ENCODE results near the gene VPS13D.
A peak's percentile ranks its signal among the peaks of the same experiment; 100 is the strongest.
"Not testable (repeated sequence)": the region's sequence is repeated elsewhere in the genome, so short reads cannot be mapped to it uniquely, and the experiment has no call there.

The VPS13D gene

DNA sequence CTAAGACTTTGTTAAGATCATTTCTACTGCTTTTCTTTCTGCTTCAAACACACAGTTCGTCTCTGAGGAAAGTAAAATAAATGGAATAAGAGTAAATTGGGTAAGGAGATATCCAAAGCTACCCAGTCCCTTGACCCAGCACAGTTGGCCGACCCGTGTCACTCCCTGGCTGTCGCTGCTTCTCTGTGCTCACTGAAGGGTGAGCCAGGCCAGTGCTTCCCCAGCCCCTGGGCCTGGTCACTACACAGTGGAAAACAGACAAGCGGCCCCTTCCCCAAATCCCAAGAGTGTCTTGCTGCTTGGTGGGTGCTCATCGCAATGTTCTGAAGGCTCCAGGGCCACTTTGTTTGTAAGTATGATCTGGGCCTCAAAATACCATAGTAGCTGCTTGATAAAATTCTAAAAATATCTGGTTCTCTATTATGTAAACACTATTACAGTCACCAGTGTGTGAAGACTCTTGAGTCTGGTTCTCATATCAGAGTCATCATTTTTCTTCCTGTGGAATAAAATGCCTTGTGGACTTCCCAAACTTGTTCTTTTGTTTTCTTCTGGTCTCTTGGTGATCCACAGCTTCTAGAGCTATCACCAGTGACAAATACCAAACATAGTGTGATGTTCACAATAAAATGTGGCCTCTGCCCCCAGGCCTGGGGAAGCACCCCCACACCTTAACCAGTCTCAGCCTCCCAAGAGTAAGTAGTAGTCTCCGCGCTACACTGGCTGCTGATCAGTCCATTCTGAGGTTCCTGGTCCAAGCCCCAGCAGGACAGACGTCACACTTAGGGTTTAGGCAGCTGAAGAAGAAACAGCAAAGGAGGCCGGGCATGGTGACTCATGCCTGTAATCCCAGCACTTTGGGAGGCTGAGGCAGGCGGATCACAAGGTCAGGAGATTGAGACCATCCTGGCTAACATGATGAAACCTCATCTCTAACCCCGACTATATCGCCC is 282.0 kb downstream of the VPS13D start:
- no peak overlapping the region for H3K4me3 ChIP-seq (ENCODE audit: low read depth in 1 of 2, low read length in 2 of 2)
- H3K9me3 ChIP-seq (ENCODE audit: low read length), result no peaks in the 10 kb centered on the region
- no peak overlapping the region for H3K9ac ChIP-seq (ENCODE audit: low read length)
- no peaks in the 10 kb centered on the region for H3K27me3 ChIP-seq (ENCODE audit: control insufficient read depth in 1 of 2, insufficient read depth in 2 of 2, low read length in 2 of 2)
- H3K27ac ChIP-seq (ENCODE audit: low read depth, low read length), result peak overlapping the region; percentile 49
- H3K36me3 ChIP-seq (ENCODE audit: insufficient read depth, low read length), result peaks cover 6% of the 10 kb centered on the region
- peaks cover 14% of the 10 kb centered on the region for H3K4me1 ChIP-seq (ENCODE audit: insufficient read depth, low read length)

GRCh38 chr1:12513181-12513580 is 283.4 kb downstream of the VPS13D start:
- Histone ChIP-seq H3K27me3 (ENCODE audit: control insufficient read depth in 1 of 2, insufficient read depth in 2 of 2, low read length in 2 of 2) (no peaks in the 10 kb centered on the region), H3K9ac (ENCODE audit: low read length) (no peak overlapping the region), H3K9me3 (ENCODE audit: low read length) (no peaks in the 10 kb centered on the region), H3K36me3 (ENCODE audit: insufficient read depth, low read length) (peaks cover 5% of the 10 kb centered on the region), H3K4me3 (ENCODE audit: low read depth in 1 of 2, low read length in 2 of 2) (no peak overlapping the region), H3K27ac (ENCODE audit: low read depth, low read length) (no peak overlapping the region), H3K4me1 (ENCODE audit: insufficient read depth, low read length) (peaks cover 14% of the 10 kb centered on the region)

GRCh38 chr1:12514590-12514989 is 284.8 kb downstream of the VPS13D start:
- Histone ChIP-seq H3K36me3 (ENCODE audit: insufficient read depth, low read length) (no peaks in the 10 kb centered on the region), H3K9me3 (ENCODE audit: low read length) (no peaks in the 10 kb centered on the region), H3K27ac (ENCODE audit: low read depth, low read length) (no peak overlapping the region), H3K4me3 (ENCODE audit: low read depth in 1 of 2, low read length in 2 of 2) (no peak overlapping the region), H3K9ac (ENCODE audit: low read length) (no peak overlapping the region), H3K27me3 (ENCODE audit: control insufficient read depth in 1 of 2, insufficient read depth in 2 of 2, low read length in 2 of 2) (no peaks in the 10 kb centered on the region), H3K4me1 (ENCODE audit: insufficient read depth, low read length) (peaks cover 23% of the 10 kb centered on the region)

DNA sequence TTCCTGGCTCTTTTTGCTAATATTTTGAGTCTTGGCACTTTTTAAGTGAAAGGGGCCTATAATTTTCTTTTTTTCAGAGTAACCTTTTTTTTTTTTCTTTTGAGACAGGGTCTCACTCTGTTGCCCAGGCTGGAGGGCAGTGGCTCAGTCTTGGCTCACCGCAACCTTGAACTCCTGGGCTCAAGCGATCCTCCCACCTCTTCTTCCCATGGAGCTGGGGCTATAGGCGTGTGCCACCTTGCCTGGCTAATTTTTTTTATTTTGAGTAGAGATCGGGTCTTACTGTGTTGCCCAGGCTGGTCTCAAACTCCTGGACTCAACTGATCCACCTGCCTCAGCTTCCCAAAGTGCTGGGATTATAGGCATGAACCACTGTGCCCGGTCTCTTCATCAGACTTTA is 285.4 kb downstream of the VPS13D start:
- H3K27ac ChIP-seq (ENCODE audit: low read depth, low read length), result no peak overlapping the region
- peaks cover 20% of the 10 kb centered on the region for H3K4me1 ChIP-seq (ENCODE audit: insufficient read depth, low read length)
- H3K36me3 ChIP-seq (ENCODE audit: insufficient read depth, low read length), result no peaks in the 10 kb centered on the region
- H3K9me3 ChIP-seq (ENCODE audit: low read length), result no peaks in the 10 kb centered on the region
- H3K4me3 ChIP-seq (ENCODE audit: low read depth in 1 of 2, low read length in 2 of 2), result no peak overlapping the region
- no peak overlapping the region for H3K9ac ChIP-seq (ENCODE audit: low read length)
- H3K27me3 ChIP-seq (ENCODE audit: control insufficient read depth in 1 of 2, insufficient read depth in 2 of 2, low read length in 2 of 2), result no peaks in the 10 kb centered on the region

DNA sequence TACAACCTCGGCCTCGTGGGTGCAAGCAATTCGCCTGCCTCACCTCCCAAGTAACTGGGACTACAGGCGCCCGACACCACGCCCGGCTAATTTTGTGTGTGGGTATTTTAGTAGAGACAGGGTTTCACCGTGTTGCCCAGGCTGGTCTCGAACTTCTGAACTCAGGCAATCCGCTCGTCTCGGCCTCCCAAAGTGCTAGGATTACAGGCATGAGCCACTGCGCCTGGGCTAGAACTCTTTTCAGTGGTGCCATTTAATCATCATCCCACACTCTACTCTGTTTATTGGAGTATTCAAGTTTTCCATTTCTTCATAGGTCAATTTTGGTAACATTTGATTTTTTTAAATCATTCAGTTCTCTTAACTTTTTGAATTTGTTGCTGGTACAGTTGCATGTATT is 286.9 kb downstream of the VPS13D start:
- H3K27ac ChIP-seq (ENCODE audit: low read depth, low read length), result no peak overlapping the region
- no peak overlapping the region for H3K4me3 ChIP-seq (ENCODE audit: low read depth in 1 of 2, low read length in 2 of 2)
- no peaks in the 10 kb centered on the region for H3K9me3 ChIP-seq (ENCODE audit: low read length)
- H3K36me3 ChIP-seq (ENCODE audit: insufficient read depth, low read length), result no peaks in the 10 kb centered on the region
- peaks cover 14% of the 10 kb centered on the region for H3K4me1 ChIP-seq (ENCODE audit: insufficient read depth, low read length)
- no peak overlapping the region for H3K9ac ChIP-seq (ENCODE audit: low read length)
- no peaks in the 10 kb centered on the region for H3K27me3 ChIP-seq (ENCODE audit: control insufficient read depth in 1 of 2, insufficient read depth in 2 of 2, low read length in 2 of 2)

GRCh38 chr1:12518931-12519692 is 289.3 kb downstream of the VPS13D start:
- peaks cover 14% of the 10 kb centered on the region for H3K4me1 ChIP-seq (ENCODE audit: insufficient read depth, low read length)
- no peaks in the 10 kb centered on the region for H3K9me3 ChIP-seq (ENCODE audit: low read length)
- H3K27me3 ChIP-seq (ENCODE audit: control insufficient read depth in 1 of 2, insufficient read depth in 2 of 2, low read length in 2 of 2), result no peaks in the 10 kb centered on the region
- peak overlapping the region in 1 of 2 donors; percentile 49 for H3K4me3 ChIP-seq (ENCODE audit: low read depth in 1 of 2, low read length in 2 of 2)
- H3K27ac ChIP-seq (ENCODE audit: low read depth, low read length), result peak overlapping the region; percentile 67
- H3K9ac ChIP-seq (ENCODE audit: low read length), result peak overlapping the region; percentile 26
- H3K36me3 ChIP-seq (ENCODE audit: insufficient read depth, low read length), result no peaks in the 10 kb centered on the region

DNA sequence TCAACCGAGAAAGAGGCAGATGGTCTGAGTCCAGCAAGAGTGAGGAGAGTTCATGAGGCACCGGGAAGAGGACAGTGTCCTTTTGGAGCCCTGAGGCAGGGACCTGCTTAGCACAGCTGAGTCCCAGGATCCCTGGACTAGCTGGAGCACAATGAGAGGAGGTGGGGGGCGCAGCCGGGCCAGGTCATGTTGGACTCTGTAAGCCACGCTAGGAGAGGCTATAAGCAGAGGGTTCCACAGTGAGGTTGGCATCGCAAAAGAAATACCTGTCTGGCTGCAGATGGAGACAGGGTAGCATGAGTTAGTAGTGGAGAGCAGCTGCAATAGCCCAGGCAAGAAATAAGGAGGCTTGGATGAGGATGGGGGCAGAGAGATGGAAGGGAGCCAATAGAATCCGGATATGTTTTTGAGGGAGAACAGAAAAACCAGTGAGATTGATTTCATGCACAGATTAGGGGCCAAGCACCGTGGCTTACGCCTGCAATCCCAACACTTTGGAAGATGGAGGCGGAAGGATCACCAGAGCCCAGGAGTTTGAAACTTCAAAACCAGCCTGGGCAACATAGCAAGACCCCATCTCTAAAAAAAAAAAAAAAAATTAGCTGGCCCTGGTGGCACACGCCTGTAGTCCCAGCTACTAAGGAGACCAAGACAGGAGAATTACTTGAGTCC is 290.0 kb downstream of the VPS13D start:
- Histone ChIP-seq H3K9me3 (ENCODE audit: low read length) (no peaks in the 10 kb centered on the region), H3K9ac (ENCODE audit: low read length) (peak overlapping the region; percentile 26), H3K27ac (ENCODE audit: low read depth, low read length) (peak overlapping the region; percentile 67), H3K27me3 (ENCODE audit: control insufficient read depth in 1 of 2, insufficient read depth in 2 of 2, low read length in 2 of 2) (no peaks in the 10 kb centered on the region), H3K36me3 (ENCODE audit: insufficient read depth, low read length) (no peaks in the 10 kb centered on the region), H3K4me3 (ENCODE audit: low read depth in 1 of 2, low read length in 2 of 2) (peak overlapping the region in 1 of 2 donors; percentile 49), H3K4me1 (ENCODE audit: insufficient read depth, low read length) (peaks cover 14% of the 10 kb centered on the region)

DNA sequence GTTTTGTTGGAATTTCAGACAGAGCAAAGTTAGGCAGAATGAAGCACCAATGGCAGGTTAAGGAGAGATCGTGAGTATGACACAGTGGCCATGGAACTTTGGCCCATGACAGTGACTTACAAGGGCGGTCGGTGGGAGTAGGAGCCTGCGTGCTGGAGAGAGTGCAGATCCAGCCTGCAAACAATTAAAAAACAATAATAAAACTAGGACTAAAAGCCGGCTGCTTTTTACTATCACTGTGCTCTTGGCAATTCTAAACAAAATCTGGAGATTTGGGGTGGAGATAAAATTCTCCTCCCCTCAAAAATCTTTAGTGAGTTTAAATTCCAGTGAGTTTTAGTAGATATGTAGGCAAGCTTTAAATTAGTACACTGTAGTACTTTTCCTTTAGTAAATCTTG is 291.3 kb downstream of the VPS13D start:
- Histone ChIP-seq H3K9me3 (ENCODE audit: low read length) (no peaks in the 10 kb centered on the region), H3K4me3 (ENCODE audit: low read depth in 1 of 2, low read length in 2 of 2) (no peak overlapping the region), H3K9ac (ENCODE audit: low read length) (no peak overlapping the region), H3K4me1 (ENCODE audit: insufficient read depth, low read length) (peaks cover 14% of the 10 kb centered on the region), H3K36me3 (ENCODE audit: insufficient read depth, low read length) (no peaks in the 10 kb centered on the region), H3K27ac (ENCODE audit: low read depth, low read length) (no peak overlapping the region), H3K27me3 (ENCODE audit: control insufficient read depth in 1 of 2, insufficient read depth in 2 of 2, low read length in 2 of 2) (no peaks in the 10 kb centered on the region)

DNA sequence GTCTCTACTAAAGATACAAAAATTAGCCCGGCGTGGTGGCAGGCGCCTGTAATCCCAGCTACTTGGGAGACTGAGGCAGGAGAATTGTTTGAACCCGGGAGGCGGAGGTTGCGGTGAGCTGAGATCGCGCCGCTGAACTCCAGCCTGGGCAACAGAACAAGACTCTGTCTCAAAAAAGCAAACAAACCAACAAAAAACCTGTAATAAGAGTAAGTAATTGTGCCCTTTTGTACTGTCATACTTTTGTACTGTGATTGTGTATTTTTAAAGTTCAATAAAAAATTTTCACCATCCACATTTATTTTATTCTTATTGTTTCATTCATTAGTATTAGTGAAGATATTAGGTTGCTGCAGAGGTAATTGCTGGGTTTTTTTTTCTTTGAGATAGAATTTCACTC is 292.9 kb downstream of the VPS13D start:
- H3K27ac ChIP-seq (ENCODE audit: low read depth, low read length); H3K9ac ChIP-seq (ENCODE audit: low read length); H3K27me3 ChIP-seq (ENCODE audit: control insufficient read depth in 1 of 2, insufficient read depth in 2 of 2, low read length in 2 of 2); H3K9me3 ChIP-seq (ENCODE audit: low read length); H3K36me3 ChIP-seq (ENCODE audit: insufficient read depth, low read length); H3K4me3 ChIP-seq (ENCODE audit: low read depth in 1 of 2, low read length in 2 of 2): not testable (repeated sequence)
- peaks cover 14% of the 10 kb centered on the region for H3K4me1 ChIP-seq (ENCODE audit: insufficient read depth, low read length)

GRCh38 chr1:12524266-12524665 is 294.4 kb downstream of the VPS13D start:
- Histone ChIP-seq H3K4me3 (ENCODE audit: low read depth in 1 of 2, low read length in 2 of 2) (no peak overlapping the region), H3K9ac (ENCODE audit: low read length) (no peak overlapping the region), H3K27me3 (ENCODE audit: control insufficient read depth in 1 of 2, insufficient read depth in 2 of 2, low read length in 2 of 2) (no peaks in the 10 kb centered on the region), H3K36me3 (ENCODE audit: insufficient read depth, low read length) (no peaks in the 10 kb centered on the region), H3K4me1 (ENCODE audit: insufficient read depth, low read length) (peaks cover 14% of the 10 kb centered on the region), H3K27ac (ENCODE audit: low read depth, low read length) (no peak overlapping the region), H3K9me3 (ENCODE audit: low read length) (no peaks in the 10 kb centered on the region)
